GM23338 (cell line): ENCODE results near the gene RASL12. TPM values are rescaled to one million over a fixed set of nuclear protein-coding genes. Genes with fewer than 3 reads are reported as not detected.

Experiments used
- ATAC-seq: fragments of 200-7000 bp; cut with Tn5 transposase; 3 replicates; pipeline ENCODE4 v1.9.1; 2020
- DNase-seq: peaks from one replicate; pipeline ENCODE4 v3.0.0-alpha.2; 2015; ENCODE audit warnings: low spot score
- H2AFZ ChIP-seq: fragments of 200-600 bp; sonication (generic); 2 replicates; pipeline ENCODE4 v1.8.0; 2016; ENCODE audit warnings: antibody characterized with exemption, mild to moderate bottlenecking, moderate library complexity
- H3F3A ChIP-seq: fragments of 200-600 bp; sonication (generic); replicated peaks from 2 replicates; pipeline ENCODE4 v1.8.0; 2017; ENCODE audit warnings: antibody characterized with exemption, mixed run types, low read depth
- H3K27ac ChIP-seq: fragments of 200-600 bp; sonication (generic); 2 replicates; pipeline ENCODE4 v1.6.1; 2016; ENCODE audit warnings: low read depth
- H3K27me3 ChIP-seq: fragments of 200-600 bp; sonication (generic); 2 replicates; pipeline ENCODE4 v1.8.0; 2016; ENCODE audit warnings: mild to moderate bottlenecking, mixed run types, moderate library complexity; ENCODE audit not compliant: insufficient read depth
- H3K36me3 ChIP-seq: fragments of 200-600 bp; sonication (generic); 2 replicates; pipeline ENCODE4 v1.8.0; 2016; ENCODE audit warnings: mild to moderate bottlenecking; ENCODE audit not compliant: insufficient read depth
- H3K4me1 ChIP-seq: fragments of 200-600 bp; sonication (generic); 2 replicates; pipeline ENCODE4 v1.8.0; 2016; ENCODE audit warnings: mild to moderate bottlenecking, moderate library complexity; ENCODE audit not compliant: insufficient read depth
- H3K4me2 ChIP-seq: fragments of 200-600 bp; sonication (generic); 2 replicates; pipeline ENCODE4 v1.7.1; 2017; ENCODE audit warnings: mixed run types
- H3K4me3 ChIP-seq: fragments of 200-600 bp; sonication (generic); 2 replicates; pipeline ENCODE4 v1.6.1; 2016; ENCODE audit warnings: mixed run types
- H3K79me2 ChIP-seq: fragments of 200-600 bp; sonication (generic); replicated peaks from 2 replicates; pipeline ENCODE4 v1.8.0; 2017; ENCODE audit warnings: mild to moderate bottlenecking; ENCODE audit not compliant: insufficient read depth
- H3K9me2 ChIP-seq: fragments of 200-600 bp; sonication (generic); 2 replicates; pipeline ENCODE4 v1.8.0; 2017; ENCODE audit not compliant: insufficient read depth
- H4K20me1 ChIP-seq: fragments of 200-600 bp; sonication (generic); replicated peaks from 2 replicates; pipeline ENCODE4 v1.8.0; 2017; ENCODE audit warnings: mild to moderate bottlenecking; ENCODE audit not compliant: insufficient read depth
- H3K27ac Mint-ChIP-seq: 2 replicates; pipeline ENCODE4 v1.8.0; 2020; ENCODE audit warnings: inconsistent platforms, mild to moderate bottlenecking, moderate library complexity, mixed read lengths
- H3K27me3 Mint-ChIP-seq: 3 replicates; pipeline ENCODE4 v1.8.0; 2022; ENCODE audit warnings: low read depth, mild to moderate bottlenecking, moderate library complexity, mixed read lengths, inconsistent platforms; ENCODE audit not compliant: insufficient read depth, poor library complexity
- H3K36me3 Mint-ChIP-seq: 3 replicates; pipeline ENCODE4 v1.8.0; 2021; ENCODE audit warnings: low read depth, mild to moderate bottlenecking, inconsistent platforms, moderate library complexity, mixed read lengths
- H3K4me1 Mint-ChIP-seq: 3 replicates; pipeline ENCODE4 v1.8.0; 2020; ENCODE audit warnings: mild to moderate bottlenecking, inconsistent platforms, mixed read lengths
- H3K4me3 Mint-ChIP-seq: 3 replicates; pipeline ENCODE4 v1.8.0; 2021; ENCODE audit warnings: moderate library complexity, mild to moderate bottlenecking, inconsistent platforms, mixed read lengths
- H3K9me3 Mint-ChIP-seq: 3 replicates; pipeline ENCODE4 v1.8.0; 2020; ENCODE audit warnings: moderate library complexity, mild to moderate bottlenecking, inconsistent platforms, mixed read lengths
- CREB1 ChIP-seq: fragments of 250-450 bp; sonication (Bioruptor Pico); IDR thresholded peaks from 2 replicates; pipeline ENCODE4 v1.5.0; 2020; ENCODE audit warnings: low read depth, mild to moderate bottlenecking, moderate library complexity
- CTCF ChIP-seq, 2 experiments: fragments of 200-600 bp in 1 of 2; sonication (generic) in 1 of 2; conservative IDR thresholded peaks; 2 replicates each; pipeline versions ENCODE4 v1.5.1 to v1.6.1; 2016 to 2017; ENCODE audit warnings: antibody characterized with exemption in 2 of 2, low read depth in 2 of 2, mild to moderate bottlenecking in 2 of 2, moderate library complexity in 1 of 2
- ETS1 ChIP-seq: IDR thresholded peaks from 2 replicates; pipeline ENCODE4 v1.6.1; 2016; ENCODE audit warnings: antibody characterized with exemption
- EZH2 ChIP-seq: fragments of 200-600 bp; sonication (generic); IDR thresholded peaks from one replicate; pipeline ENCODE4 v1.8.0; 2017; ENCODE audit warnings: antibody characterized with exemption, mild to moderate bottlenecking, low read depth; ENCODE audit not compliant: unreplicated experiment
- EZH2phosphoT487 ChIP-seq: fragments of 200-600 bp; sonication (generic); IDR thresholded peaks from one replicate; pipeline ENCODE4 v1.8.1; 2018; ENCODE audit warnings: antibody characterized with exemption; ENCODE audit not compliant: unreplicated experiment
- NANOG ChIP-seq: IDR thresholded peaks from 2 replicates; pipeline ENCODE4 v1.6.1; 2016; ENCODE audit warnings: antibody characterized with exemption, borderline replicate concordance
- POLR2AphosphoS5 ChIP-seq: IDR thresholded peaks from 2 replicates; pipeline ENCODE4 v1.6.1; 2016; ENCODE audit warnings: antibody characterized with exemption, low read depth
- REST ChIP-seq: IDR thresholded peaks from one replicate; pipeline ENCODE4 v1.6.1; 2018; ENCODE audit warnings: antibody characterized with exemption; ENCODE audit not compliant: unreplicated experiment
- STAT1 ChIP-seq: IDR thresholded peaks from one replicate; pipeline ENCODE4 v1.6.1; 2016; ENCODE audit warnings: antibody characterized with exemption; ENCODE audit not compliant: unreplicated experiment
- ZNF114 ChIP-seq: fragments of 250-450 bp; sonication (Bioruptor Pico); IDR thresholded peaks from 2 replicates; pipeline ENCODE4 v1.5.0; 2020; ENCODE audit warnings: mild to moderate bottlenecking, moderate library complexity
- ZNF462 ChIP-seq: fragments of 250-450 bp; sonication (Bioruptor Pico); IDR thresholded peaks from 2 replicates; pipeline ENCODE4 v1.5.0; 2020; ENCODE audit warnings: mild to moderate bottlenecking, moderate library complexity
- polyA plus RNA-seq: library from polyadenylated mRNA; unstranded; fragments of >200 nt; fragmentation: Nextera tagmentation; extraction: Ambion mirVana; gene quantifications from 2 replicates; pipeline ENCODE4 v1.2.1, GENCODE V29; 2016
- total RNA-seq: library from RNA; depleted of rRNA; stranded (reverse); fragments of >200 nt; shearing (Covaris generic); gene quantifications from 2 replicates; pipeline ENCODE4 v1.2.3, GENCODE V29; 2014

Gene RASL12
- total and polyA plus RNA-seq, 2 experiments from 2014 or later, result 4.5 to 27.7 TPM

GRCh38 chr15:65006876-65007275, 60.9 kb downstream of the RASL12 start:
- no peaks in the 10 kb centered on the region for H3K27me3 Mint-ChIP-seq
- DNase-seq (peak; percentile 36), ATAC-seq (peak; percentile 69)
- H3K4me3 Mint-ChIP-seq, result no peak overlapping the region
- Histone ChIP-seq H3K27me3 (no peaks in the 10 kb centered on the region), H3K9me2 (no peaks in the 10 kb centered on the region), H3K27ac (no peak overlapping the region), H3K36me3 (no peaks in the 10 kb centered on the region), H2AFZ (no peak overlapping the region), H3K4me1 (no peaks in the 10 kb centered on the region), H3K4me2 (no peak overlapping the region), H3F3A (no peaks in the 10 kb centered on the region), H3K4me3 (no peak overlapping the region), H4K20me1 (no peaks in the 10 kb centered on the region), H3K79me2 (no peaks in the 10 kb centered on the region)
- H3K4me1 Mint-ChIP-seq, result peaks cover 3% of the 10 kb centered on the region
- H3K27ac Mint-ChIP-seq, result no peak overlapping the region
- TF ChIP-seq ZNF462, result no peak
- no peak for TF ChIP-seq ETS1
- TF ChIP-seq ZNF114 (CRISPR knock-in tag), result no peak
- TF ChIP-seq POLR2AphosphoS5, result no peak
- TF ChIP-seq NANOG, result no peak
- TF ChIP-seq EZH2phosphoT487, result no peak
- TF ChIP-seq EZH2, result no peak
- TF ChIP-seq REST, result no peak
- no peak for TF ChIP-seq CREB1 (CRISPR knock-in tag)
- no peak for TF ChIP-seq CTCF (conservative IDR thresholded peaks at IDR 0.05; ENCODE audit: low read depth in 2 of 2)
- TF ChIP-seq STAT1, result no peak
- peaks cover 3% of the 10 kb centered on the region; the same call in 1 of the 3 replicates for H3K9me3 Mint-ChIP-seq
- H3K36me3 Mint-ChIP-seq, result peaks cover 29% of the 10 kb centered on the region
